SJCRH30 (cell line): ENCODE data around the gene THSD4. TPM values are rescaled to one million over a fixed set of nuclear protein-coding genes. Genes with fewer than 3 reads are reported as not detected.
"Not testable (repeated sequence)": the region's sequence is repeated elsewhere in the genome, so short reads cannot be mapped to it uniquely, and the experiment has no call there.

Experiments
- DNase-seq, 2 experiments: peaks; one replicate each; pipeline ENCODE4 v3.0.0-alpha.2; 2015 to 2020
- H3K27ac ChIP-seq: fragments of 250-450 bp; sonication (Bioruptor Pico); 2 replicates; pipeline ENCODE4 v1.5.1; 2020; ENCODE audit warnings: mild to moderate bottlenecking, moderate library complexity
- H3K27me3 ChIP-seq: fragments of 250-450 bp; sonication (Bioruptor Pico); 2 replicates; pipeline ENCODE4 v1.5.1; 2020; ENCODE audit warnings: mild to moderate bottlenecking, moderate library complexity
- H3K36me3 ChIP-seq: fragments of 250-450 bp; sonication (Bioruptor Pico); 2 replicates; pipeline ENCODE4 v1.5.1; 2020; ENCODE audit warnings: mild to moderate bottlenecking, moderate library complexity
- H3K4me1 ChIP-seq: fragments of 250-450 bp; sonication (Bioruptor Pico); 2 replicates; pipeline ENCODE4 v1.5.1; 2020; ENCODE audit warnings: mild to moderate bottlenecking, moderate library complexity
- H3K4me3 ChIP-seq: fragments of 250-450 bp; sonication (Bioruptor Pico); 2 replicates; pipeline ENCODE4 v1.5.1; 2020; ENCODE audit warnings: mild to moderate bottlenecking, moderate library complexity
- H3K9me3 ChIP-seq: fragments of 250-450 bp; sonication (Bioruptor Pico); replicated peaks from 2 replicates; pipeline ENCODE4 v1.5.1; 2020; ENCODE audit warnings: mild to moderate bottlenecking, moderate library complexity
- total RNA-seq: library from RNA; depleted of rRNA; stranded (reverse); fragments of >200 nt; shearing (Covaris generic); gene quantifications from 2 replicates; pipeline ENCODE4 v1.2.3, GENCODE V29; 2014

The THSD4 gene
- total RNA-seq, 1 experiment from 2014 or later = 20.7 TPM

DNA sequence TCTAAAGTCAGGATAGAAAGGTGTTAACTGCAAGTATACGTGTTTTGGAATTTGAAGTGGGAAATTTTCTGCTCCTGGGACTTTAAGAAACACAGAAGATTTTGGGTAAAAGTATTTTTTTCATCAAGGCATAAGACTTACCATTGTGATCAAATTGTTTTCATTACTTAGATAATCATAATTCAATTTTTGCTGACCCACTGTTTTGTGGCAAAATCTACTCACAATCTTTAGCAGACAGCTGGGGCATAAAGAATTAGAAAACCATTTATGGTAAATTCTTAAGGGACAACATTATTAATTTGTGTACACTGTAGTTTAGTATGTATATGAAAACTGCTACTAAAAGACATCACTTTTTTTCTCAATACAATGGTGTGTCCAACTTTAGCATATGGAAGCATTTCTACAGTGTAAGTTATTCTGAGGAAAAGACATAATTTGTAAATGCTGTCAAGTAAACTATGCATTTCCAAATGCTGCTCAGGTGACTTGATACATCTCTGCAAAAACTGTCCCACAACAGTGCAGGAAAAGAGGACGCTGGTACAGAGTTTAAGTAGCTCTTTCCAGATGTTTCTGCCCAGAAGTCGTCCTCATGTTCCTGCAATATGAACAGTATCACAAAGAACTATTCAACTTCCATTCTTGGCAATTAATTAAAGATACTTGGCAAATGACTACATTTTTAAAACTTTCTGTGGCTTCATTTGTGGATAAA lies 52.3 kb downstream of the THSD4 start:
- Histone ChIP-seq H3K27me3 (no peaks in the 10 kb centered on the region), H3K4me3 (no peak overlapping the region), H3K27ac (no peak overlapping the region), H3K4me1 (no peaks in the 10 kb centered on the region), H3K9me3 (no peaks in the 10 kb centered on the region; the same call in none of the 2 replicates), H3K36me3 (no peaks in the 10 kb centered on the region; the same call in 1 of the 2 replicates)
- DNase-seq = no peak

DNA sequence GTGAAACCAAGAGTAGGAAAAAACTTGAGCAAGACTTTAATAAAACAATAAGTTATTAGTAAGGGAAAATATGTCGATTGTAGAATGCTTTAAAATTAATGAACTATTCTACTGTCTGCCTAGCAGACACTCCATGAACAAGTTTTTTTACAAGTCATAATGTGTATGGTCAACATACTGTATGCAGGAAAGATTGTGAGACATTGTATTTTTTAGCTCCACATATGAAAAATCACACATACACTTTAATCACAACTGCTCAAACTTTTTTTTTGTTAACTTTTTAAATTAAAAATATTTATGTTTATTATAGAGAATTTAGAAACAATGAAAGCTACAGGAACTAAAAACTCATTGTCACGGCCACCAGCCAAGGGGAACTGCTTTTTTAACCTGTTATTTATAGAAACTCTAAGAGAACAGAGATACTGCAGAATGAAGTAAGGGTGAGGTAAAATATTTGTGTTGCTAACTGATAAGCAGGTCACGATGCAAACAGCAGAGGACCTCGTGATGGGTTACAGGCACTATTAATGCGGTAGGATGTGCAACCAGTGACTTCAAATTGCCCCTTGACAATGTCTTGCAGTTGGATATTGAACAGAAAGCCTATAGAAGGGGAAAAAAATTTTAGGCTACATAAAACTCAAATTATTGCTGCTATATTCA lies 53.0 kb downstream of the THSD4 start:
- no peak for DNase-seq
- no peak overlapping the region for H3K27ac ChIP-seq
- no peaks in the 10 kb centered on the region for H3K4me1 ChIP-seq
- no peak overlapping the region for H3K4me3 ChIP-seq
- no peaks in the 10 kb centered on the region; the same call in 1 of the 2 replicates for H3K9me3 ChIP-seq
- H3K36me3 ChIP-seq = no peaks in the 10 kb centered on the region; the same call in 1 of the 2 replicates
- no peaks in the 10 kb centered on the region for H3K27me3 ChIP-seq

DNA sequence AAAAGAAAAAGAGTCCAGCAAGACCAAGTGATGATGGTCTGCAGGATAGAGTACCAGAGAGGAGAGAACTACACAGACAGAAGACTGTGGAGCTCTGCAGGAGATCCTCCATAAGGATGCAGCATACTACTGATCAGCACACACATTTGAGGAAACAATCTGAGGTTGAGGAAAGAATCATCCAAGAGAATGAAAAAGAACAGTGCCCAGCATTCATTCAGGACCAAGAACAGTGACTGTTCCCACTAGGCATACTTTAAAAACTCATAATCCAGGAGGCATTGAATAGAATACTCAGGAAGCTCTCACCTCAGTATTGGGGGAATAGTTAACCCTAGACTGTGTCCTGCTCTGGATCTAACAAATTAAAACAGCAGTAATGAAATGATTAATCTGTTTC lies 54.9 kb downstream of the THSD4 start:
- Histone ChIP-seq H3K4me1 (no peaks in the 10 kb centered on the region), H3K4me3 (no peak overlapping the region), H3K9me3 (peaks cover 3% of the 10 kb centered on the region; the same call in 1 of the 2 replicates), H3K36me3 (no peaks in the 10 kb centered on the region; the same call in 1 of the 2 replicates), H3K27me3 (no peaks in the 10 kb centered on the region), H3K27ac (no peak overlapping the region)
- no peak for DNase-seq

DNA sequence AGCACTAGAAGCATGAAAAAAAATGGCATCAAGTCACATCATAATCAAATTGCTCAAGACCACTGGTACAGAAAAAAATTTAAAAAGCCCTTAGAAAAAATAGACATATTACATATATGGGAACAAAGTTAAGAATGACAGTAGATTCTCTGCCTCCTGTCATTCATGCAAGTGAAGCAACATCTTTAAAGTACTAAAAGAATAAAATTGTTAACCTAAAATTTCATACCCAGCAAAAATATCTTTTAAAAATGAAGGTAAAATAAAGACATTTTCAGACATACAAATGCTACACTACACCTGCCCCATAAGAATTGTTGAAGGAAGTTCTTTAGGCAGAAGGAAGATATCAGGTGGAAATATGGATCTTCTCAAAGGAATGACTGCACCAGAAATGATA lies 55.9 kb downstream of the THSD4 start:
- no peak for DNase-seq
- no peaks in the 10 kb centered on the region for H3K4me1 ChIP-seq

DNA sequence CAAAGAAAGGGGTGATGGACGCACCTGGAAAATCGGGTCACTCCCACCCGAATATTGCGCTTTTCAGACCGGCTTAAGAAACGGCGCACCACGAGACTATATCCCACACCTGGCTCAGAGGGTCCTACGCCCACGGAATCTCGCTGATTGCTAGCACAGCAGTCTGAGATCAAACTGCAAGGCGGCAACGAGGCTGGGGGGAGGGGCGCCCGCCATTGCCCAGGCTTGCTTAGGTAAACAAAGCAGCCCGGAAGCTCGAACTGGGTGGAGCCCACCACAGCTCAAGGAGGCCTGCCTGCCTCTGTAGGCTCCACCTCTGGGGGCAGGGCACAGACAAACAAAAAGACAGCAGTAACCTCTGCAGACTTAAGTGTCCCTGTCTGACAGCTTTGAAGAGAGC lies 59.1 kb downstream of the THSD4 start:
- not testable (repeated sequence) for H3K27ac ChIP-seq, H3K4me1 ChIP-seq, H3K4me3 ChIP-seq, H3K36me3 ChIP-seq, DNase-seq, H3K27me3 ChIP-seq, H3K9me3 ChIP-seq

More for the DNA sequence above, 55.9 kb downstream of the THSD4 start:
- H3K9me3 ChIP-seq = peaks cover 3% of the 10 kb centered on the region; the same call in 1 of the 2 replicates
- no peaks in the 10 kb centered on the region; the same call in 1 of the 2 replicates for H3K36me3 ChIP-seq
- no peak overlapping the region for H3K4me3 ChIP-seq
- H3K27me3 ChIP-seq = no peaks in the 10 kb centered on the region
- no peak overlapping the region for H3K27ac ChIP-seq

DNA sequence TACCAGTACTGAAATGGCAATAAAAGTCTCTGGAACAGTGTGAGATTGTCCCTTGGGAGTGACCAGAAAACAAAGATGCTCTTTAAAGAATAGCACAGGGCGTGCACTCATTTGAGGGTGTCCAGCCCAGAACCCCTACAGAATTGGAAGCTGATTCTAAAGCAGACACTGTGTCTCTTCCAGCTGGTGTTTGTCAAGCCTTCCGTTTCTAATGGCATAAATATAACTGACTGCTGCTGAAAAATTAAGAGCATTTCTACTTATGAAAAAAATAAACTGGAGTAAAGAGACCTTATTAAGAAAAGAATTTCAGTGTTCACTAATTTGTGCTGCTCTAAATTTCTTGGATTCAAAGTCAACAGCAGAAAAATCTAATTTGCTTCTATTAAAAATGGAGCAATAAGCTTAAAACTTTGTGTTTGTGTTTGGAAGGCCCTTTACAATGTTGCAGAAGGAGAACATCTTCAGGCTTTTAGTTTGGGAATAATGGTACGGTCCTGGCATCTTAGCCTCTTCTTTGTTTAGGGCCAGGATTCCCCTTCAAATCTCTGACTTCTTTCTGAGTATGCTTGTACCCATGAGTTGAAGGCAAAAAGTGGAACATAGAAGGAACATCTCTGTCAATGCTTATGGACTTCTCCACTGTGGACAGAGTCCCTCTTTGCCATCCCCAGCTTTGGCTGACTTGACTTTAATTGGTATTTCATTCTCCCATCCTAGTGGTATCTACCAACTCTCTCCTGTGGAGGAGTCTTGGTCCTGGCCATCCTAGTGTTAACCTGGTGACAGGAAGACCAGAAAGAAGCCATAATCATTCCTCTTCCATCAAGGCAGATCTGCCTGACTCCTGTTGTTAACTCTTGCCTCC lies 65.9 kb downstream of the THSD4 start:
- no peaks in the 10 kb centered on the region for H3K36me3 ChIP-seq
- H3K27ac ChIP-seq = no peak overlapping the region
- no peaks in the 10 kb centered on the region for H3K9me3 ChIP-seq
- no peak for DNase-seq
- no peaks in the 10 kb centered on the region for H3K27me3 ChIP-seq
- H3K4me1 ChIP-seq = peaks cover 4% of the 10 kb centered on the region
- no peak overlapping the region for H3K4me3 ChIP-seq

DNA sequence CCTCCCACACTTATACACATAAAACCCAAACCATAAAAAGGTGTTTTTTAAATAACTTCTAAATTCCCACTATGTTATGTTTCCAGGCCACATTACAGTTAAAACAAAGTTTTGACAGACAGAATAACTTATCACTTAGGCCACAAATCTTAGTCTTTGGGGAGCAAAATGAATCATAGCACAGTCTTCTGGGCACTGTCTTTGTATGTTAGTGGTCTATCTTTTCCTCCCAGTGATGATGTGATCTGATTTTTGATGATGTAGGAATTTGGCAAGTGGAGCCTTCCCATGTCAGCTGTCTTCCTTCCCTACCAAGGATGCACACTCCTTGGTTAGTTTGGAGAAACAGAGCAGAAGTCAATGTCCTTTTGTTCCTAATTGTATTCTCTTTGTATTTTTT lies 67.3 kb downstream of the THSD4 start:
- H3K36me3 ChIP-seq = no peaks in the 10 kb centered on the region

DNA sequence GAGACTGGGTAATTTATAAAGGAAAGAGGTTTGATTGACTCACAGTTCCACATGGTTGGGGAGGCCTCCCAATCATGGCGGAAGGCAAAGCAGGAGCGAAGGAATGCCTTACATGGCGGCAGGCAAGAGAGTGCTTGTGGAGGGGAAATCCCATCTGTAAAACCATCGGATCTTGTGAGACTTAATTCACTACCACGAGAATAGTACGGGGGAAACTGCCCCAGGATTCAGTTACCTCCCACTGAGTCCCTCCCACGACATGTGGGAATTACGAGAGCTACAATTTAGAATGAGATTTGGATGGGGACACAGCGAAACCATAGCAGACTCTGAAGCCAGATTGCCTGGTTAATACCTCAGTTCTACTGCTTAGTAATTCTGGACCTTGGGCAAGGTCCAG lies 67.8 kb downstream of the THSD4 start:
- Histone ChIP-seq H3K27me3 (no peaks in the 10 kb centered on the region), H3K36me3 (no peaks in the 10 kb centered on the region), H3K27ac (no peak overlapping the region), H3K4me3 (no peak overlapping the region), H3K4me1 (peaks cover 5% of the 10 kb centered on the region), H3K9me3 (no peaks in the 10 kb centered on the region)
- no peak for DNase-seq

More for the DNA sequence above, 67.3 kb downstream of the THSD4 start:
- Histone ChIP-seq H3K4me1 (peaks cover 5% of the 10 kb centered on the region), H3K9me3 (no peaks in the 10 kb centered on the region), H3K27ac (no peak overlapping the region), H3K27me3 (no peaks in the 10 kb centered on the region), H3K4me3 (no peak overlapping the region)
- no peak for DNase-seq

DNA sequence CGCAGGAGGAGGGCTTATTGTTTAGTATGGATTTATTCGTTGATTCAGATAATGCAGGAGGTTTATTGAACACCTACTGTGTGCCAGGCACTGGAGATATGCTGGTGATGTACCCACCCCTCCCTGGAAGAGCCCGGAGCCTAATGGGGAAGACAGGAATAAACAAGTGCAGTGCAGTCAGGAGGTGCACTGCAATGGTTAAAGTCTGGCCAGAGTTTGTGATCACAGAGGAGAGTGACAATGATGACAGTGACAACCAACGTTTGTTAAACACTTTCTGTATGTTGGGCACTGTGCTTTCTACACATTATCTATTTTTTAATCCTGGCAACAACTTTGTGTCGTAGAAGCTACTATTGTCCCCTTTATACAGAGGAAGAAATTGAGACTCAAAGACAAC lies 70.4 kb downstream of the THSD4 start:
- no peak overlapping the region; the same call in 1 of the 2 replicates for H3K27ac ChIP-seq
- H3K4me3 ChIP-seq = no peak overlapping the region
- no peaks in the 10 kb centered on the region for H3K9me3 ChIP-seq
- no peak for DNase-seq
- no peaks in the 10 kb centered on the region for H3K27me3 ChIP-seq
- H3K4me1 ChIP-seq = peaks cover 5% of the 10 kb centered on the region
- H3K36me3 ChIP-seq = no peaks in the 10 kb centered on the region

DNA sequence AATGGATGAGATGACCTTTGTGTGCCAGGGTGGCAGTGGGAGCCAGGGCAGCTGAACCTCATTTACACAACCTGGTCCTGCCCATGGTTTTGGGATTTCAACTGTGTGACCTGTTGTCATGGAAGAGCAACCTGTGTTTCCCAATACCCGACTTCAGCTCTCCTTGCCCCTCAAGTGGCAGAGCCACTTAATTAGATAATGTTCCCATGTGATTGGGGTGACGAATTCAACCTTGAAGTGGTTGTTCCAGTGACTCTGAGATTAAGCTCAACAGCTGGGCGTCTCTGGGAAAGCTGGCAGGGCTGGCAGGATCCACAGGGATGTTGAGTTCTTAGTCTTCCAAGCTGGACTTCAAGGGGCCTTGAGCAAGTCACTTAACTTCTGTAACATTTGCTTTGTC lies 71.0 kb downstream of the THSD4 start:
- peak; percentile 65 to 71 for DNase-seq
- Histone ChIP-seq H3K27ac (no peak overlapping the region; the same call in 1 of the 2 replicates), H3K9me3 (no peaks in the 10 kb centered on the region), H3K36me3 (no peaks in the 10 kb centered on the region), H3K4me3 (no peak overlapping the region), H3K4me1 (peaks cover 5% of the 10 kb centered on the region), H3K27me3 (no peaks in the 10 kb centered on the region)

DNA sequence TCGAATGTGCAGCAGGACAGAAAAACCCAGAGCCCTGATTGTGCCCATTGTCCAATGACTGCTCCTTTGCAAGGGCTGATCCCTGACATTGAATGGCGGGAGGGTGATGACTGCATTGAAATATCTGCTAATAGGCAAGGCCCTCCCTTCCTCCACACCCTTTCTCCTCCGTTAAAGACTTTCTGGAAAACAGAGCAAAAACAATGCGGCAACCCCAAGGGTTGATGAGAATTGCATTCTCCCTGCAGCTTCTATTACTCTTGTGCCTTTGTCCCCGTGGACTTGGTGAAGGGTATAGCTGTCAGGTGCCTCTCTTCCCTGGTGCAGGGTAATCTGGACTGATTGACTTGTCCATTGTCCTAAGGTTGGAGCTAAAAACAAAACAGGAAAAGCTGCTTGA lies 71.8 kb downstream of the THSD4 start:
- H3K36me3 ChIP-seq = no peaks in the 10 kb centered on the region
- DNase-seq = no peak
- no peak overlapping the region for H3K27ac ChIP-seq
- no peak overlapping the region for H3K4me3 ChIP-seq
- peaks cover 5% of the 10 kb centered on the region for H3K4me1 ChIP-seq
- no peaks in the 10 kb centered on the region for H3K9me3 ChIP-seq
- no peaks in the 10 kb centered on the region for H3K27me3 ChIP-seq

DNA sequence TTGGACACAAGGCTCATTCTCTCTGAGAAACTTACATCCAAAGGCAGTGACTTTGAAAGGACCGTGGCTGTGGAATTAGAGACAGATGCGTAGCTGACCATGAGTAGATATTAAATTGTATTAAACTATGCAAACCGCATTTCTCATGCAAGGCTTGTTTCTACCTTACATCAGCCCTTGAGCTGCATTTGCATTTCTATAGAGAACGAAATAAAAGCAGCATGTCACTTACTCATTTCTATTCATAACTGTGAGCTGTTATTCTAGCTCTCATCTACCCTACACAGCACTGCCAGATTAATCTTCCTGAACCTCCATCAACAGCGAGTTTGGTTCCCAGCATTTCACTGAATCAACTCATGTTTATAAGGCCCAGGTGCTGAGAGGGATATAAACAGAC lies 72.3 kb downstream of the THSD4 start:
- H3K9me3 ChIP-seq = no peaks in the 10 kb centered on the region
- no peaks in the 10 kb centered on the region for H3K36me3 ChIP-seq
- no peak overlapping the region for H3K27ac ChIP-seq
- no peak overlapping the region for H3K4me3 ChIP-seq
- DNase-seq = no peak
- H3K27me3 ChIP-seq = no peaks in the 10 kb centered on the region
- peaks cover 5% of the 10 kb centered on the region for H3K4me1 ChIP-seq

DNA sequence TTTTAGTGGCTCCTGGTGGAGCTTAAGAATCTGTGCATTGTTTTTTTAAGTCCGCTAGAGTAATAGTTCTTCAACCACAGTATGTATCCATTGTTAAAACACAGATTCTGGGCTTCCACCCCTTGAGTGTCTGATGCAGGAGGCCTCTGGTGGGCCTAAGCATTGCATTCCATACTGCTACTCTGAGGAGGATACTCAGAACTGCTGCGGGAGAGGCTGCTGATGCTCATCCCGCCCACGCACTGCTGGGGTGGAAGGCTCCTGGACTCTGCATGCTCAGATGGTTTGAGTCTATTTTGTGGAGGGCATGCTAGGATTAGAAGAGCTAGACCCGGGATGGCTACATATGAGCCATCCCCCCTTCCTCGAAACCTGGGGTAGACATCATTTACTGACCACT lies 74.4 kb downstream of the THSD4 start:
- Histone ChIP-seq H3K9me3 (no peaks in the 10 kb centered on the region), H3K27ac (no peak overlapping the region), H3K4me3 (no peak overlapping the region), H3K27me3 (no peaks in the 10 kb centered on the region), H3K4me1 (peaks cover 5% of the 10 kb centered on the region), H3K36me3 (no peaks in the 10 kb centered on the region)
- DNase-seq = no peak

DNA sequence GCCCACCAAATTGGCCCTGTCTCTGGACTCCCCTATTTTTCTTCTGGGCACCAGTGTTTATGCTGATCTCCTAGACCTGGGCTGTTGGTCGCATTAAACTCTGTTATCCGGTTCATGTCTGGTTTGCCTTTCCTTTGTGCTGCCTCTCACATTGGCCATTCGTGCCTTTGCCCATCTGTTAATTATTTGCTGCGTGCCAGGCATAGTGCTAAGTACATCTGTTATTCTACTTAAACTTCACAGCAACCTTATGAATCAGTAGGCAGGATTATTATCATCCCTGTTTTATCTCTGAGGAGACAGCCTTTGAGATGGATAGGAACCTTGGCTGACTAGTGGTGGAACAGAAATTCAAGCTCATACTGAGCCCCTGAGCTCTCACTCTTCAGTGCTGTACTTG lies 76.0 kb downstream of the THSD4 start:
- no peak for DNase-seq
- Histone ChIP-seq H3K27me3 (no peaks in the 10 kb centered on the region), H3K4me3 (no peak overlapping the region), H3K27ac (no peak overlapping the region), H3K4me1 (no peaks in the 10 kb centered on the region; the same call in 1 of the 2 replicates), H3K36me3 (no peaks in the 10 kb centered on the region), H3K9me3 (no peaks in the 10 kb centered on the region)

DNA sequence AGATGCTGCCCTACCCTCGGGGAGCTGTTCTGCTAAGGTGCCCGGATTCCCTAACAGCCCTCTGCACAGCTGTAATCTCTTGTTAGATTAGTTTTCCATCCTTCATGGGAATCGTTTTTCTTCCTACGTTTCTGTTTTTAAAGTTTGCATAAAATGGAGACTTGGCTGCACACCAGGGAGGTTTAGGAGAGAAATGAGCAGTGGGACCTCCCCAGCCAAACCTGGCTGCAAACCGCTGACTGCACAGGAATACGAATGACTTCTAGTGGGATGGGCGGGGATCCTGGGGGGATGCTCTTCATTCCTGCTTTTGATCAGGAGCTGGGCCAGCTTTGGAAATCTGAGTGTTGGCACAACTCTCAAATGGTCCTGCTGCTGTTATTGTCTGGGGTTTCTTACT lies 77.5 kb downstream of the THSD4 start:
- Histone ChIP-seq H3K9me3 (no peaks in the 10 kb centered on the region), H3K27me3 (no peaks in the 10 kb centered on the region), H3K27ac (no peak overlapping the region), H3K4me3 (no peak overlapping the region), H3K36me3 (no peaks in the 10 kb centered on the region), H3K4me1 (no peaks in the 10 kb centered on the region)
- DNase-seq = no peak
